Tibial nerve (tissue), 4 donors: Measurements from ENCODE around the gene TUSC2. TPM values are rescaled to one million over a fixed set of nuclear protein-coding genes. Genes with fewer than 3 reads are reported as not detected.
A peak's percentile ranks its signal among the peaks of the same experiment; 100 is the strongest.

Experiments used
- DNase-seq, 2 donors: peaks; one replicate each; pipeline ENCODE4 v3.0.0-alpha.2; 2019; ENCODE audit warnings: low spot score in 2 of 2
- H3K27ac ChIP-seq, 4 donors: fragments of 200-600 bp; sonication (generic) in 3 of 4; one replicate each; pipeline ENCODE4 v1.5.1; 2017 to 2019; ENCODE audit warnings: mild to moderate bottlenecking in 1 of 4
- H3K27me3 ChIP-seq, 2 donors: fragments of 200-600 bp; sonication (generic) in 1 of 2; one replicate each; pipeline versions ENCODE4 v1.5.1 to v1.6.0; 2017 to 2019
- H3K36me3 ChIP-seq, 3 donors: fragments of 200-600 bp; sonication (generic); one replicate each; pipeline ENCODE4 v1.5.1; 2018 to 2019
- H3K4me1 ChIP-seq, 4 donors: fragments of 200-600 bp; sonication (generic) in 3 of 4; one replicate each; pipeline ENCODE4 v1.5.1; 2017 to 2019
- H3K4me3 ChIP-seq, 4 donors: fragments of 200-600 bp; sonication (generic) in 3 of 4; one replicate each; pipeline ENCODE4 v1.5.1; 2017 to 2019; ENCODE audit warnings: mild to moderate bottlenecking in 1 of 4, moderate library complexity in 1 of 4
- H3K9me3 ChIP-seq, 4 donors: fragments of 200-600 bp; sonication (generic) in 3 of 4; one replicate each; pipeline ENCODE4 v1.5.1; 2017 to 2019
- CTCF ChIP-seq, 5 experiments: fragments of 200-600 bp in 3 of 5; fragments of 450-650 bp in 2 of 5; sonication (generic) in 3 of 5; IDR thresholded peaks; one replicate each; pipeline ENCODE4 v1.5.1; 2016 to 2019; ENCODE audit warnings: antibody characterized with exemption in 5 of 5, mild to moderate bottlenecking in 3 of 5, moderate library complexity in 2 of 5
- EP300 ChIP-seq, 2 donors: sonication (generic); formaldehyde crosslinking; IDR thresholded peaks; one replicate each; pipeline ENCODE4 v1.6.1; 2017; ENCODE audit warnings: antibody characterized with exemption in 2 of 2, mild to moderate bottlenecking in 1 of 2
- POLR2A ChIP-seq, 2 donors: fragments of 450-650 bp; IDR thresholded peaks; one replicate each; pipeline ENCODE4 v1.6.1; 2017; ENCODE audit warnings: antibody characterized with exemption in 2 of 2, mild to moderate bottlenecking in 2 of 2, moderate library complexity in 2 of 2
- WGBS, 2 donors: methylation state at CpG; one replicate each; pipeline ENCODE4 v1.1.5; 2018; 5-methylcytosine and 5-hydroxymethylcytosine counted together
- total RNA-seq, 4 donors: library from RNA; depleted of rRNA; stranded (reverse); fragments of >200 nt; gene quantifications; one replicate each; pipeline ENCODE4 v1.1.0, GENCODE V29; 2016

Gene TUSC2
- total RNA-seq, 4 donors from 2014 or later, result 19.0 to 31.9 (median 20.8) TPM

- H3K36me3 ChIP-seq, result peaks cover 0 to 29% (median 0%) of the 10 kb centered on the region in 3 donors
- H3K4me3 ChIP-seq, result no peak overlapping the region
- no peaks in the 10 kb centered on the region for H3K9me3 ChIP-seq
- no peak for TF ChIP-seq EP300 (IDR thresholded peaks at IDR 0.05)
- TF ChIP-seq CTCF (IDR thresholded peaks at IDR 0.05), result peak; percentile 69 to 89 (median 80)
- TF ChIP-seq POLR2A (IDR thresholded peaks at IDR 0.05), result no peak
- peak; percentile 59 to 79 for DNase-seq
- WGBS, 2 donors, result 19 to 22% methylated on average over 3 to 4 of the region's 4 CpGs
- peaks cover 0 to 83% (median 41%) of the 10 kb centered on the region in 4 donors for H3K4me1 ChIP-seq
- no peaks in the 10 kb centered on the region for H3K27me3 ChIP-seq
- peak overlapping the region; percentile 72 to 99 (median 92) for H3K27ac ChIP-seq
These were observed 3.5 kb downstream of the TUSC2 start for GRCh38 chr3:50324351-50325112.

- peaks cover 0 to 32% (median 0%) of the 10 kb centered on the region in 3 donors for H3K36me3 ChIP-seq
- H3K4me1 ChIP-seq, result peaks cover 0 to 86% (median 47%) of the 10 kb centered on the region in 4 donors
- no peak overlapping the region for H3K4me3 ChIP-seq
- WGBS, 2 donors, result 29 to 34% methylated on average over 5 of the region's 5 CpGs
- H3K27me3 ChIP-seq, result no peaks in the 10 kb centered on the region
- TF ChIP-seq EP300 (IDR thresholded peaks at IDR 0.05) (peak in 1 of 2 donors; percentile 53), CTCF (IDR thresholded peaks at IDR 0.05) (peak in 2 of 5 experiments; percentile 8 to 31), POLR2A (IDR thresholded peaks at IDR 0.05) (no peak)
- DNase-seq, result no peak
- H3K27ac ChIP-seq, result peak overlapping the region; percentile 72 to 99 (median 92)
- H3K9me3 ChIP-seq, result no peaks in the 10 kb centered on the region
These were observed 4.3 kb downstream of the TUSC2 start for GRCh38 chr3:50323614-50324199.

GRCh38 chr3:50323092-50323600, 4.9 kb downstream of the TUSC2 start:
- 30 to 33% methylated on average over 4 of the region's 4 CpGs for WGBS, 2 donors
- H3K4me1 ChIP-seq, result peaks cover 0 to 86% (median 48%) of the 10 kb centered on the region in 4 donors
- H3K9me3 ChIP-seq, result no peaks in the 10 kb centered on the region
- peak overlapping the region; percentile 72 to 99 (median 92) for H3K27ac ChIP-seq
- TF ChIP-seq EP300 (IDR thresholded peaks at IDR 0.05) (no peak), CTCF (IDR thresholded peaks at IDR 0.05) (no peak), POLR2A (IDR thresholded peaks at IDR 0.05) (no peak)
- peaks cover 0 to 38% (median 0%) of the 10 kb centered on the region in 3 donors for H3K36me3 ChIP-seq
- no peak for DNase-seq
- H3K27me3 ChIP-seq, result no peaks in the 10 kb centered on the region
- H3K4me3 ChIP-seq, result no peak overlapping the region

- peak within 1 kb of the TSS; percentile 72 to 99 (median 92) for H3K27ac ChIP-seq
- peaks cover 0 to 90% (median 53%) of the 10 kb centered on the region in 4 donors for H3K4me1 ChIP-seq
- peak; percentile 22 to 68 for TF ChIP-seq EP300 (IDR thresholded peaks at IDR 0.05)
- no peak for TF ChIP-seq CTCF (IDR thresholded peaks at IDR 0.05)
- H3K4me3 ChIP-seq, result peak within 1 kb of the TSS; percentile 63 to 79 (median 66)
- H3K36me3 ChIP-seq, result peaks cover 0 to 43% (median 0%) of the 10 kb centered on the region in 3 donors
- H3K9me3 ChIP-seq, result no peaks in the 10 kb centered on the region
- WGBS, 2 donors, result 18 to 40% methylated on average over 15 to 28 of the region's 31 CpGs
- no peak for DNase-seq
- H3K27me3 ChIP-seq, result no peaks in the 10 kb centered on the region
These were observed 5.5 kb downstream of the TUSC2 start, which contains the start of gene HYAL2 for GRCh38 chr3:50322386-50323091. HYAL2 (minus strand) TSS chr3:50322745; CDS start chr3:50320489, 2,256 bp downstream.
